ENCODE results near the gene LEPROT. TPM values are rescaled to one million over a fixed set of nuclear protein-coding genes. Genes with fewer than 3 reads are reported as not detected.

The LEPROT gene
- total and polyA plus RNA-seq, 10 of the 15 experiments (the other 5 are each of a cell fraction or from before 2014, with no cell fraction given) = 14.9 to 38.1 (median 17.4) TPM

DNA sequence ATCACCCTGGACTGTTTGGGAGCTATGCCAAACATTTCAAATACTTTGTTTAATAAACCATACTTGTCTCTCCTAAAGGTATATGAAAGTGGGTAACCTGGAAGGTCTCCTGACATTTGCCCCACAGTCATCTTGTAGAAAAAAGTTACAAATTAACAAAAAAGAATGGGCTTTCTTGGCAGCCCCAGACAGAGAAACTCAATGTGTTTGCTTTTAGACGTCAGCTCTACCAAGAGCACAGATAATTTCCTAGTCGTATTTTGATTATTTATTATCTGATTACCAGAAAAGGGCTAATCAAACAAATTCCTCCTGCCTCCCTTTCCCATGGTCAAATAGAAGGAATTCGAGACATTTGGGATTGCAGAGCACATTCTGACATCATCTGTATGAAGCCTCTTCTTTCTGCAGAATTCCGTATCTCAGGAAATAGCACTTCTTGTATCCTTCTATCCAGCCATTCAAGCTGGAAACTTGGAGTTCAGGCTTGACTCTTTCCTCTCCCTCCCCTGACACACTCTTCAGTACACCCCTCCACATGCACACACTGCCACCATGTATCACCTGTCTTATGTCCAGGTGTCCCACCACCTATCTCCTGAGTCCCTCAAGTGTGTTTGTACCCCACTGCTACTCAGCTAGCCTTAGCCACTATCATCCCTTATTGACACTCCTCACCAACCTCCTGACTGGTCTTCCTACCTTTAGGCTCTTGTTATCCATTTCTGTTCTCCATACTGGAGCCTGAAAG lies 42.8 kb upstream of the LEPROT start:
- CTCF ChIA-PET = no interaction called here
- intact Hi-C loops (cut with micrococcal nuclease; ENCODE audit: unreplicated experiment) = no loop called here
- H3K9me3 ChIP-seq (replicated peaks; ENCODE audit: control insufficient read depth, insufficient read depth, low read length) = no peaks in the 10 kb centered on the region
- in situ Hi-C loops (cut with MboI) = no loop called here
- H3K4me2 ChIP-seq (ENCODE audit: control insufficient read depth, insufficient read depth) = no peak overlapping the region
- H3K27ac ChIP-seq (ENCODE audit: control insufficient read depth, insufficient read depth) = no peak overlapping the region
- no peak overlapping the region for H3K4me3 ChIP-seq
- H3K4me1 ChIP-seq (ENCODE audit: control insufficient read depth, insufficient read depth, low read length) = no peaks in the 10 kb centered on the region
- H3K36me3 ChIP-seq (ENCODE audit: control insufficient read depth in 2 of 2, insufficient read depth in 2 of 2, low read length in 1 of 2) = no peaks in the 10 kb centered on the region
- BruUV-seq (replicated peaks) = no TSS peak
- no peaks in the 10 kb centered on the region for H3K79me2 ChIP-seq (ENCODE audit: control insufficient read depth, insufficient read depth, low read length)
- TF ChIP-seq, protein P1, sequence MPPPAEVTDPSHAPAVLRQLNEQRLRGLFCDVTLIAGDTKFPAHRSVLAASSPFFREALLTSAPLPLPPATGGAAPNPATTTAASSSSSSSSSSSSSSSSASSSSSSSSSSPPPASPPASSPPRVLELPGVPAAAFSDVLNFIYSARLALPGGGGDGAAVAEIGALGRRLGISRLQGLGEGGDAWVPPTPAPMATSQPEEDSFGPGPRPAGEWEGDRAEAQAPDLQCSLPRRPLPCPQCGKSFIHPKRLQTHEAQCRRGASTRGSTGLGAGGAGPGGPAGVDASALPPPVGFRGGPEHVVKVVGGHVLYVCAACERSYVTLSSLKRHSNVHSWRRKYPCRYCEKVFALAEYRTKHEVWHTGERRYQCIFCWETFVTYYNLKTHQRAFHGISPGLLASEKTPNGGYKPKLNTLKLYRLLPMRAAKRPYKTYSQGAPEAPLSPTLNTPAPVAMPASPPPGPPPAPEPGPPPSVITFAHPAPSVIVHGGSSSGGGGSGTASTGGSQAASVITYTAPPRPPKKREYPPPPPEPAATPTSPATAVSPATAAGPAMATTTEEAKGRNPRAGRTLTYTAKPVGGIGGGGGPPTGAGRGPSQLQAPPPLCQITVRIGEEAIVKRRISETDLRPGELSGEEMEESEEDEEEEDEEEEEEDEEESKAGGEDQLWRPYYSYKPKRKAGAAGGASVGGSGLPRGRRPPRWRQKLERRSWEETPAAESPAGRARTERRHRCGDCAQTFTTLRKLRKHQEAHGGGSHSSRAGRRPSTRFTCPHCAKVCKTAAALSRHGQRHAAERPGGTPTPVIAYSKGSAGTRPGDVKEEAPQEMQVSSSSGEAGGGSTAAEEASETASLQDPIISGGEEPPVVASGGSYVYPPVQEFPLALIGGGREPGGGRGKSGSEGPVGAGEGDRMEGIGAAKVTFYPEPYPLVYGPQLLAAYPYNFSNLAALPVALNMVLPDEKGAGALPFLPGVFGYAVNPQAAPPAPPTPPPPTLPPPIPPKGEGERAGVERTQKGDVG (CRISPR knock-in tag; IDR thresholded peaks at IDR 0.05) = no peak
- TF ChIP-seq ZSCAN29 (IDR thresholded peaks at IDR 0.05) (no peak), BACH1 (IDR thresholded peaks at IDR 0.05; ENCODE audit: borderline replicate concordance) (no peak), DPF2 (IDR thresholded peaks at IDR 0.05) (no peak), CREM (IDR thresholded peaks at IDR 0.05; ENCODE audit: low read depth) (no peak), BMI1 (IDR thresholded peaks at IDR 0.05; ENCODE audit: borderline replicate concordance) (no peak), PAX5 (IDR thresholded peaks at IDR 0.05; ENCODE audit: borderline replicate concordance, low read depth, low read length) (no peak), JUND (IDR thresholded peaks at IDR 0.05; ENCODE audit: low read depth, low read length) (no peak), SP1 (IDR thresholded peaks at IDR 0.05; ENCODE audit: low read depth, low read length) (no peak)
- TF ChIP-seq, protein P2, sequence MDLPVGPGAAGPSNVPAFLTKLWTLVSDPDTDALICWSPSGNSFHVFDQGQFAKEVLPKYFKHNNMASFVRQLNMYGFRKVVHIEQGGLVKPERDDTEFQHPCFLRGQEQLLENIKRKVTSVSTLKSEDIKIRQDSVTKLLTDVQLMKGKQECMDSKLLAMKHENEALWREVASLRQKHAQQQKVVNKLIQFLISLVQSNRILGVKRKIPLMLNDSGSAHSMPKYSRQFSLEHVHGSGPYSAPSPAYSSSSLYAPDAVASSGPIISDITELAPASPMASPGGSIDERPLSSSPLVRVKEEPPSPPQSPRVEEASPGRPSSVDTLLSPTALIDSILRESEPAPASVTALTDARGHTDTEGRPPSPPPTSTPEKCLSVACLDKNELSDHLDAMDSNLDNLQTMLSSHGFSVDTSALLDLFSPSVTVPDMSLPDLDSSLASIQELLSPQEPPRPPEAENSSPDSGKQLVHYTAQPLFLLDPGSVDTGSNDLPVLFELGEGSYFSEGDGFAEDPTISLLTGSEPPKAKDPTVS (IDR thresholded peaks at IDR 0.05; ENCODE audit: low read depth, low read length) = no peak
- TF ChIP-seq, protein P3, sequence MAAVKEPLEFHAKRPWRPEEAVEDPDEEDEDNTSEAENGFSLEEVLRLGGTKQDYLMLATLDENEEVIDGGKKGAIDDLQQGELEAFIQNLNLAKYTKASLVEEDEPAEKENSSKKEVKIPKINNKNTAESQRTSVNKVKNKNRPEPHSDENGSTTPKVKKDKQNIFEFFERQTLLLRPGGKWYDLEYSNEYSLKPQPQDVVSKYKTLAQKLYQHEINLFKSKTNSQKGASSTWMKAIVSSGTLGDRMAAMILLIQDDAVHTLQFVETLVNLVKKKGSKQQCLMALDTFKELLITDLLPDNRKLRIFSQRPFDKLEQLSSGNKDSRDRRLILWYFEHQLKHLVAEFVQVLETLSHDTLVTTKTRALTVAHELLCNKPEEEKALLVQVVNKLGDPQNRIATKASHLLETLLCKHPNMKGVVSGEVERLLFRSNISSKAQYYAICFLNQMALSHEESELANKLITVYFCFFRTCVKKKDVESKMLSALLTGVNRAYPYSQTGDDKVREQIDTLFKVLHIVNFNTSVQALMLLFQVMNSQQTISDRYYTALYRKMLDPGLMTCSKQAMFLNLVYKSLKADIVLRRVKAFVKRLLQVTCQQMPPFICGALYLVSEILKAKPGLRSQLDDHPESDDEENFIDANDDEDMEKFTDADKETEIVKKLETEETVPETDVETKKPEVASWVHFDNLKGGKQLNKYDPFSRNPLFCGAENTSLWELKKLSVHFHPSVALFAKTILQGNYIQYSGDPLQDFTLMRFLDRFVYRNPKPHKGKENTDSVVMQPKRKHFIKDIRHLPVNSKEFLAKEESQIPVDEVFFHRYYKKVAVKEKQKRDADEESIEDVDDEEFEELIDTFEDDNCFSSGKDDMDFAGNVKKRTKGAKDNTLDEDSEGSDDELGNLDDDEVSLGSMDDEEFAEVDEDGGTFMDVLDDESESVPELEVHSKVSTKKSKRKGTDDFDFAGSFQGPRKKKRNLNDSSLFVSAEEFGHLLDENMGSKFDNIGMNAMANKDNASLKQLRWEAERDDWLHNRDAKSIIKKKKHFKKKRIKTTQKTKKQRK (IDR thresholded peaks at IDR 0.05; ENCODE audit: low read depth, low read length) = no peak
- TF ChIP-seq, protein P4, sequence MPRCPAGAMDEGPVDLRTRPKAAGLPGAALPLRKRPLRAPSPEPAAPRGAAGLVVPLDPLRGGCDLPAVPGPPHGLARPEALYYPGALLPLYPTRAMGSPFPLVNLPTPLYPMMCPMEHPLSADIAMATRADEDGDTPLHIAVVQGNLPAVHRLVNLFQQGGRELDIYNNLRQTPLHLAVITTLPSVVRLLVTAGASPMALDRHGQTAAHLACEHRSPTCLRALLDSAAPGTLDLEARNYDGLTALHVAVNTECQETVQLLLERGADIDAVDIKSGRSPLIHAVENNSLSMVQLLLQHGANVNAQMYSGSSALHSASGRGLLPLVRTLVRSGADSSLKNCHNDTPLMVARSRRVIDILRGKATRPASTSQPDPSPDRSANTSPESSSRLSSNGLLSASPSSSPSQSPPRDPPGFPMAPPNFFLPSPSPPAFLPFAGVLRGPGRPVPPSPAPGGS (IDR thresholded peaks at IDR 0.05; ENCODE audit: borderline replicate concordance, insufficient read depth, low read depth, low read length, poor library complexity, severe bottlenecking) = no peak
- TF ChIP-seq, protein P5, sequence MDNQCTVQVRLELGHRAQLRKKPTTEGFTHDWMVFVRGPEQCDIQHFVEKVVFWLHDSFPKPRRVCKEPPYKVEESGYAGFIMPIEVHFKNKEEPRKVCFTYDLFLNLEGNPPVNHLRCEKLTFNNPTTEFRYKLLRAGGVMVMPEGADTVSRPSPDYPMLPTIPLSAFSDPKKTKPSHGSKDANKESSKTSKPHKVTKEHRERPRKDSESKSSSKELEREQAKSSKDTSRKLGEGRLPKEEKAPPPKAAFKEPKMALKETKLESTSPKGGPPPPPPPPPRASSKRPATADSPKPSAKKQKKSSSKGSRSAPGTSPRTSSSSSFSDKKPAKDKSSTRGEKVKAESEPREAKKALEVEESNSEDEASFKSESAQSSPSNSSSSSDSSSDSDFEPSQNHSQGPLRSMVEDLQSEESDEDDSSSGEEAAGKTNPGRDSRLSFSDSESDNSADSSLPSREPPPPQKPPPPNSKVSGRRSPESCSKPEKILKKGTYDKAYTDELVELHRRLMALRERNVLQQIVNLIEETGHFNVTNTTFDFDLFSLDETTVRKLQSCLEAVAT (IDR thresholded peaks at IDR 0.05) = no peak
- no peak for ATAC-seq
- SMC1A ChIA-PET (ENCODE audit: uncharacterized antibody, unreplicated experiment) = no interaction called here
- no peak overlapping the region for H3K9ac ChIP-seq (ENCODE audit: control insufficient read depth, insufficient read depth, low read length)
- RAD21 ChIA-PET (ENCODE audit: unreplicated experiment) = no interaction called here
- H3K27me3 ChIP-seq (replicated peaks in 1 of 2; ENCODE audit: control insufficient read depth in 2 of 2, insufficient read depth in 2 of 2, low read length in 1 of 2) = no peaks in the 10 kb centered on the region
- POLR2A ChIA-PET = no interaction called here
- 47% methylated on average over 4 of the region's 4 CpGs for WGBS (ENCODE audit: insufficient coverage, insufficient replicate concordance, low lambda C conversion rate, missing lambda C conversion rate)
- H2AFZ ChIP-seq (ENCODE audit: control insufficient read depth, low read depth, low read length) = no peak overlapping the region
- no peak for FAIRE-seq
- H4K20me1 ChIP-seq (ENCODE audit: control insufficient read depth, insufficient read depth) = no peaks in the 10 kb centered on the region
- DNase-seq (ENCODE audit: low read depth, low spot score) = no peak
